Pons (tissue), 1 donor: ENCODE results near the gene LAP3.
"Not testable (repeated sequence)": the region's sequence is repeated elsewhere in the genome, so short reads cannot be mapped to it uniquely, and the experiment has no call there.

Experiments used
- DNase-seq: peaks from one replicate; pipeline ENCODE4 v3.0.0-alpha.2; 2016; ENCODE audit warnings: low spot score

The LAP3 gene

DNA sequence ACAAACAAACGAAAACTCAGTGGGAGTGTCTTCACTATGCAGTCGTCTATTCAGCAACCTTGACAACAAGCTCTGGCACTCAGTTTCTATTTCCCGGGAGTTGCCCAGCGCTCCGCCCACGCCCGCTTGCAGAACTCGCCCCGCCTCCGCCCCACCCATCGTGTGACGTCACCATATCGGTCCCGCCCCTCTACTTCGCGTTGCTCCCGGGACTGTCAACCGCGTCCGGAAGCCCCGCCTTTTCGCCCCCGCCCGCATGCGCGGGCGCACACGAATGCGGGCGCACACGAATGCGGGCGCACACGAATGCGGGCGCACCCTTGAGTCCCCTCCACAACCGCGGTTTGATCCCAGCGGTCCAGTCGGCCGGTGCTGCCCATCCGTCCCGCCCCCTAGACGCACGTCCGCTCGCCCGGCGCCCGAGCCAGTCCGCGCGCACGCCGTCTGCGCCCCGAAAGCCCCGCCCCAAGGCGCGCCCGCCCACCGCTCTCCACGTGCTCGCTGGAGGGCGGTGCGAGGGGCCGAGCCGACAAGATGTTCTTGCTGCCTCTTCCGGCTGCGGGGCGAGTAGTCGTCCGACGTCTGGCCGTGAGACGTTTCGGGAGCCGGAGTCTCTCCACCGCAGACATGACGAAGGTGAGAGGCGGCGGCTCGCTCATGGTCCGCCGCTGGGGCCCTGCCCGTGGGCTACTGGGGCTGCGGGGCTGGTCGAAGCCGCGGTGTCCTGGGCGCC, at the start of gene LAP3:
LAP3 (plus strand) TSS at position 267 of the 733 bp plus-strand sequence; CDS start at position 535, 268 bp downstream.
- DNase-seq: peak; percentile 95

DNA sequence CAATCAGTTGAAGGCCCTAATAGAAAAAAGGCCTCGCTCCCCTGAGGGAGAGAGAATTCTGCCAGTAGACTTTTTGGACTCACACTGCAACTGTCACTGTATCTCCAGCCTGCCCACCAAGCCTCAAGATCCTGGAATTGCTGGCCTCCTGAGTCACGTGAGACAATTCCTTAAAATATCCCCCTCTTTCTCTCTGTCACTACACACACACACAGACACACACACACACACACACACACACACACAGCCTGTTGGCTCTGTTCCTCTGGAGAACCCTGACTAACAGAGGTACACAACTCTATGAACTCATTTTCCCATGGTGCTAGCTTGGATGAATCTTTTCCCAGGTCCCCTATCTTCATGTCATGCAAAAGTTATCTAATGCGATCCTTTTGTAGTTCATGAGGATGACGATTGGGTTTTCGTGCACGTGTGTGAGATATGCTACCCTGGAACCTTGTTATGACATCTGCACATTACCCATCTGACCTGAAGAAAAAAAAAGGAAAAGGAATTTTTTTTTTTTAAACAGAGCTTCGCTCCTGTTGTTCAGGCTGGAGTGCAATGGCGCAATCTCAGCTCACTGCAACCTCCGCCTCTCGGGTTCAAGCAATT, 48.3 kb upstream of the LAP3 start:
- no peak for DNase-seq

DNA sequence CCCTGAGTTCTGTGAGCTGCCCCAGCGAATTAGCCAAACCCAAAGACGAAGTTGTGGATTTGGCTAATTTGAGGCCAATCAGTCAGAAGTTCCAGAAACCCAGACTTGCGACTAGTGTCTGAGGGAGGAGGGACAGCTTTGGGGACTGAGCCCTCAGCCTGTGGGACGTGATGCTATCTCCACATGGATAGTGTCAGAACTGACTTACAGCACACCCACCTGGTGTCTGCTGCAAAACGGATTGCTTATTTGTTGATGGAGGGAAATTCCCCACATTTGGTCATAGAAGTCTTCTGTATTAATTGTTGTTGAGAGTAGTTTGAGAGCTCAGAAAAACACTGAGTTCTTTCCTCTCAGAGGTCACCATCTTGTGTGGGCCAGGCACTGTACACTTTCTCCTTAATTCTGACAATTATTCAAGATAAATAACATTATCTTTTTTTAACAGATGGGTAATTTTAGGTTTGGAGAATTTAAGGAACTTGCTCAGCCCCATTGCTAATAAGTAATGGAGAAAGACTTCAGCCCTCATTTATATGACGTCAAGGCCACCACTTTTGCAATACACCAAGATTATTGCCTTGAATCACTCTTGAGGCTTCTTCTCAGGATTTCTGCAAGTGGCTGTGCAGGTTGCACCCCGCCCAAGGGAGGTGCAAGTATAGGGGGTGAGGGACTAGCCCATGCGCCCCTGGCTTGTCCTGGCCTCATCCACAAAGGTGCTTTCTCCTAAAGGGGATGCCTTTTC, 45.3 kb upstream of the LAP3 start:
- no peak for DNase-seq

- no peak for DNase-seq
Measured at GRCh38 chr4:17534705-17535104, 42.3 kb upstream of the LAP3 start.

- DNase-seq: no peak
Measured at GRCh38 chr4:17535242-17535641, 41.8 kb upstream of the LAP3 start.

- no peak for DNase-seq
Measured at GRCh38 chr4:17535906-17536305, 41.1 kb upstream of the LAP3 start.

DNA sequence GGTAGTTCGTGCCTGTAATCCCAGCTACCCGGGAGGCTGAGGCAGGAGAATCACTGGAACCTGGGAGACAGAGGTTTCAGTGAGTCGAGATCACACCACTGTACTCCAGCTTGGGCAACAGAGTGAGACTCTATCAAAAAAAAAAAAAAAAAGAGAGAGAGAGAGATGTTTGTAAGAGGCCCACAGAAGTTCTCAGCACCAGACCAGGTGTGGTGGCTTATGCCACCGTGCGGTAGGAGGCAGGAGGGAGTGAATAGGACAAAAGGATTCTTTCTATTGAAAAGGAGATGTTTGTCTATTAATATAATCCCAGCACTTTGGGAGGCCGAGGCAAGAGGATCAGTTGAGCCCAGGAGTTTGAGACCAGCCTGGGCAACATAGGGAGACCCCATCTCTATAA, 39.9 kb upstream of the LAP3 start:
- DNase-seq: not testable (repeated sequence)

DNA sequence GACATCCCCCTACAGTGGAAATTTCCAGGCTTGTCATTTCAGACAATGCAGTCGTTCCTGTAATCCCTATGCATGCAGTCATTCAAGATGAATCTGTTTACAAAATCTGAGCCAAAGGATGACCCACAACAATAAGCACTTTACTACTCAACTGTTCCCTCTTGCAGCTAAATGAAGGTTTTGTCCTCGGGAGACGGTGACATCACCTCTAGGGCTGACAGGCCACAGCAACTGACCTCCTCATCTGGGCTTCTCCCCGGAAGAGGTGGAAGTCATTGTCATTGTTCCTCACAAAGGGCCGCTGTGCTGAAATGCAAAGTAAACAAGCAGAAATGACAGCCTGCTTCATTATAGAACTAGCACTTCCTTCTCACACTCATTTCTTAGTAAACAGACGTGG, 32.8 kb upstream of the LAP3 start:
- DNase-seq: peak; percentile 100

GRCh38 chr4:17544831-17545234, 32.2 kb upstream of the LAP3 start:
- peak; percentile 93 for DNase-seq

DNA sequence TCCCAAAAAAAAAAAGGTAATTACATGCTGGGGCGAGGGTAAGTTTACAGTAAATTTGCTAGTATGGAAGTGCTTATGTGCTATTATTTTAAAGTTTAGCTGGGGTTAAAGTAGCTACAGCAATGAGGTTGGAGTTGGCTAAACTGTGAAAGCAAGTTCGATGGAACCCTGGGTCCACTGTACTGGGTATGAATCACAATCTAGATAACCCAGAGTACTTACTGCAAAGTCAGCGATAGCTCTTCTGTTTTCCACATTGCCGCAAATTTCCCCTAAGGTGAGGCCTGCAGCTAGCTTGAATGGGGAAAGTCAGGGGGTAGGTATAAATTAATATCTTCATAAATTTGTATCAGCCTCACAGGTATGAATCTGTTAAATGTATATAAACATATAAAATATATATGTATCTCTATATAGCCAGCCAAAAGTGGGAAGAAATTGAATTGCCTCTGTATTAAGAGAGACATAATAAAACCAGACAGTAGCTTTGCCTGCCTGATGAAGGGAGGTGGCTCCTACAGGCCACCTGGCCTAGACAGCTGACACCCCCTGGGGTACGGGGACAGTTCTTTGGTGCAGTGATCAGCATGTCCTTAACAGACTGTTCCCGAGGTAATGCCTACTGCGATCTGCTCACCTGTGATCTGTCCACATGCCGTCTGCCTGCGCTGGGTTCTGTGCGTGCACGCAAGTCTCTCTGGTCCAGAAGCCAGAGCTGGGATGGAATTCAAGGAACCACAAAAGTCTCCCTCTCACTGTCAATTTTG, 31.4 kb upstream of the LAP3 start:
- DNase-seq: no peak

GRCh38 chr4:17546222-17546621, 30.8 kb upstream of the LAP3 start:
- DNase-seq: no peak

GRCh38 chr4:17546678-17547077, 30.3 kb upstream of the LAP3 start:
- no peak for DNase-seq

DNA sequence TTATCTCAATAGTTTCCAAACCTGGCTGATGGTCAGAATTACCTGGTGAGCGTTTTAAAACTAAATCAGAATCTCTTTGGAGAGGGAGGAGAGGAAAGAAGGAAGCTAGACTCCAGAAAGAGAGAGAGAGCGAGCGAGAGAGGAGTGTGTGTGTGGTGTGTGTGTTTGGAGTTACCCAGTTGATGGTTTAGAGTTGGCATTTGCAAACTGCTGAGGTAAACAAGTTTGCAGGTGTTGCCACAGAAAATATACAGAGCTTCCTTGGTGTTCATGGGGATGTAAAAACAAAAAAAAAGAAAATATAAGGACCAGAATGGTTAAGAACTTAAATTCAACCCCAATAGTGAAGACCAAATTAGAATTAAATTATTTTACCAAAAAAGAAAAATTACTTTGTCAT, 26.4 kb upstream of the LAP3 start:
- no peak for DNase-seq

- no peak for DNase-seq
Measured at GRCh38 chr4:17552427-17552826, 24.6 kb upstream of the LAP3 start.

GRCh38 chr4:17554568-17554967, 22.4 kb upstream of the LAP3 start:
- DNase-seq: no peak

GRCh38 chr4:17556498-17556897, 20.5 kb upstream of the LAP3 start:
- no peak for DNase-seq

- no peak for DNase-seq
Measured at GRCh38 chr4:17557880-17558279, 19.1 kb upstream of the LAP3 start.

- no peak for DNase-seq
Measured at GRCh38 chr4:17558941-17559708, 17.9 kb upstream of the LAP3 start.

DNA sequence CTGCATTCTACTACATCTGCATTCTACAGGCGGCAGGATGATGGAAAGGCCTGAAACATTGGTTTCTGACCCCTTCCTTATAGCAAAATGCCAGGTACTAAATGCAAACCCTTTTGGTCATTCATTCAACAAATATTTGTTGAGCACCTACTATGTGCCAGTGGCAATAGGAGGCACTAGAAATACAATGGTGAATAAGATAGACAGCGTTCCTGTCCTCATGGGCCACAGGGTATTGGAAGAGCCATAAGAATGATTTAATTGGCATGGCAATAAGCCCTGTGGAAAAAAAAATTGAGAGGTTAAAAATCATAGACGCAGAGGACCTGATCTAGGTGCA, 17.3 kb upstream of the LAP3 start:
- DNase-seq: no peak

DNA sequence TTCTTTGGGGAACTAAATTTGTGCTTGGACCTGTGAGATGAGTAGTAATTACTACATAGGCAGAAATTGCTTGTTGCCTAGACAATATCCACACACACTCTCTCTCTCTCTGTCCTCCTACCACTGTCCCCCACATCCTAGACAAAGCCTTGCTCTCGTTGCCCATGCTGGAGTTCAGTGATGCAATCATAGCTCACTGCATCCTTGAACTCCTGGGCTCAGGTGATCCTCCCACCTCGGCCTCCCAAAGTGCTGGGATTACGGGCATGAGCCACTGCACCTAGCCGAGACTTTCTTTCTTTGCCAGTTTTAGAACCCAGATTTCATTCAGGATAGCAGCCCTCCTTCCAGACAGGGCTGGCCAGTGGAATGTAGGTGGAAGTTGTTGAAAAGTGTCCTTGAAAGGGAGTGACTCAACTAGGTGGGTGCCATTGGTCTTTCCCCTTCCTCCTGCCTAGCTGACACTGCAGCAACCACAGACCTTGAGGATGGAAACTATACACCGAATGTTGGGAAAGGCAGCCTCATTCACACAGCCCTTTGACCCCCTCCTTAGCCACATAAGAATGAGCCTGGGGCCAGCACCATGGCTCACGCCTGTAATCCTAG, 16.8 kb upstream of the LAP3 start:
- no peak for DNase-seq

DNA sequence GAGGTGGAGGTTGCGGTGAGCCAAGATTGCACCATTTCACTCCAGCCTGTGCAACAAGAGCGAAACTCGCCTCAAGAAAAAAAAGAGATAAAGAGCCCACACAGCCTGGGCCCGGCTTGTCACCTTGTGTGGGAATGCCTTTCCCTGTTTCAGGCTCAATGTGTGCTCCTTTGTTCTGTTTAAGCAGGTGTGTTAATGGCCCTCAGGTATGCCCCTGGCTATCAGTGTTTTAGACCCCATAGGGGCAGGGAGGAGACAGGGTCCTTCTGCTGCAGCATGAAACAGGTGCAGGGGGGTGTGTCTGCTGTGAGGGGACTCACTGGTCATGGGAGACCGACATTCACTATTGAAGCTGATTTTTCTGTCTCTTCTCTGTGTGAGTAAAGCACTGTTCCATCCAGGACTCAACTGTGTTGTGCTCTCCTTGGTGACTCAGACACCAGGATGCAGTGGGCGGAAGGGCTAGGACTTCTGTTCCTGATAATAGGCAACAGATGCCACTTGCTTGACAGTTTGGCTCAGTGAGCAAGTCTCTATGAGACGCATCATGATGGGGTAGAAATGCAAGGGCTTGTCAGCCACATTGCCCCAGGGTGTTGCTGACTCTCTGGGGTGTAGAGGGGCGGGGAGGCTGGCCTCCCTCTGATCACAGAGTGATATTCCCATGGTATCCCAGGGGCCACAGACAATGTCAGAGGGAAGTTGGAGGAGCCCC, 15.6 kb upstream of the LAP3 start:
- DNase-seq: no peak
